Measurements from ENCODE around the gene PHF20.
A peak's percentile ranks its signal among the peaks of the same experiment; 100 is the strongest.
"Not testable (repeated sequence)": the region's sequence is repeated elsewhere in the genome, so short reads cannot be mapped to it uniquely, and the experiment has no call there.

PHF20 gene

DNA sequence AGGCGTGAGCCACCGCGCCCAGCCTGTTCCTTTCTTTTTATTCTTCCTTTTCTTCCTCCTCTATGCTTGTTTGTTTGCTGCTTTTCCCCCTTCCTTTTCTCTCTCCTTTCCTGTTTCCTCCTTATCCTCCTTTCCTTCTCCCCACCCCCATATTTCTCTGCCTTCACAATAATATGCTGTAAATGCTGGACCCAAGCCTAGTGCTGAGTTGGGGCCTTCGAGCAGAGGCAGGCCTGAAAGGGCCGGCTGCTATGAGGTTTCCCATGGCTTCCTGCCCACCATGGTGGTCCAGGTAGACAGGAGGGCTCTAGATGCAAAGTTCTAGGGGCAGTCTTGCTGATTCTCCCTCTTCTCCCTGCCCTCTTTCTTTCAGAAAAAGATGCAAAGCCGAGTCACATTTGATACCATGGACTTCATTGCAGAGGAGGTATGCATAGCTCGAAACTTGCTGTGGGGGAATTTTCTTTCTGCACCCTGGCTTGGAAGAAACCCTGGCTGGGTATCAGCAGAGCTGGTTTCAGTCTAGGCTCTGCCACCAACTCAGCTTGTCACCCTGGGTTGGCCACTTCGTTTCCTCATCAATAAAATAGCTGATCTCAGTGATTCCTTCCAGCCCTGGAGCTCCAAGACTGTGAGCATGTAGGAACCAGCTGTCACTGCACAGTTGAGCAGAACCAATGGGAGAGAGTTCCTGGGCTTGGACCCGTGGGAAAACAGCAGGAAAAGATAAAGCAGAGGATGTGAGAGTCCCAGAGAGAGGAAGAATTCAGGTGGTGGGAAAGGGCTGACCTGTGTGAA lies 204.0 kb downstream of the PHF20 start:
- no peak for DNase-seq (ENCODE audit: low spot score)

DNA sequence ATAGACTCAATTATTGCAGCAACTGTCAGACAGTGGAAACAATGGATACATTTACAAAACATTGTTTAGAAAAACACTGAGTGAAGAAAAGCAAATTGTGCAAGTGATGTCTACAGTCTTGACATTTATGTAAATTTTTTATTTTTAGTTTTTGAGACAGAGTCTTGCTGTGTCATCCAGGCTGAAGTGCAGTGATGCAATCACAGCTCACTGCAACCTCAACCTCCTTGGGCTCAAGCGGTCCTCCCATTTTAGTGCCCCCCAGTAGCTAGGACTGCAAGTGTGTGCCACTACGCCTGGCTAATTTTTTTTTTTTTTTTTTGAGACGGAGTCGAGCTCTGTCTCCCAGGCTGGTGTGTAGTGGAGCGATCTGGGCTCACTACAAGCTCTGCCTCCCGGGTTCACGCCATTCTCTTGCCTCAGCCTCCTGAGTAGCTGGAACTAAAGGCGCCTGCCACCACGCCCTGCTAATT lies 206.3 kb downstream of the PHF20 start:
- no peak for DNase-seq (ENCODE audit: low spot score)

DNA sequence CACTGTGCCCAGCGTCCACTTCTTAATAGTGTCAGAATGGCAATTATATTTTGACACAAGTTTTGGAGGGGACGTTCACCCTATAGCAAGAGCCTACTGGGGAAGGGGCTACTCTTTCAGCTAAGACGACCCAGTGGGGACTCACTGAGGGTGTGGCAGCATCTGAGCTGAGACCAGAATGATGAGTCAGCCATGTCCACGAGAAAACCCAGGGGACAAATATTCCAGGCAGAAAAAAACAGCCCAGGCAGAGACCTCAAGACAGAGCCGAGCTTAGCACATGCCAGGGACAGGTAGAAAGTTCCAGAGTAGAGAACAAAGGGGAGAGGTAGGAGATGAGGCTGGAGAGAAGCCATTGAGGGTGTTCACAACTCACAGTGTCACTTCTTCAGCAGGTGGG lies 207.7 kb downstream of the PHF20 start:
- no peak for DNase-seq (ENCODE audit: low spot score)

DNA sequence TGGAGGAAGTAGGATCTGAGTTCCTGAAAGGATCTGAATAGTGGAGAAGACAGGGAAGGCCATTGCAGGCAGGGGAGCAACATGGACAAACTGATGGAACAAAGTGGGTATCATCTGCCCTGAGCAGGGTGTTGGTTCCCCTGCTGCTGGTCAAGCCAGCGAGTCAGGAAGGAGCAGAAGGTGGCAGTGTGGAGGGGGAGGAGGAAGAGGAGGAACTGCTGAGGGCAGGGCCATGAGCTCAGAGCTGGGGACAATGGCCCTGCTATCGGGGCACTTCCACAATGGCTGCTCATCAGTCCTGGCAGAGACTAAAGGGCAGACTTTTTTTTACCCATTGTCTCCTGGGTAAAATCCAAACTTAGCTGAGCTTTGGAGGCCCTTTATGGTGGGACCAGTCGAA lies 210.2 kb downstream of the PHF20 start:
- no peak for DNase-seq (ENCODE audit: low spot score)

DNA sequence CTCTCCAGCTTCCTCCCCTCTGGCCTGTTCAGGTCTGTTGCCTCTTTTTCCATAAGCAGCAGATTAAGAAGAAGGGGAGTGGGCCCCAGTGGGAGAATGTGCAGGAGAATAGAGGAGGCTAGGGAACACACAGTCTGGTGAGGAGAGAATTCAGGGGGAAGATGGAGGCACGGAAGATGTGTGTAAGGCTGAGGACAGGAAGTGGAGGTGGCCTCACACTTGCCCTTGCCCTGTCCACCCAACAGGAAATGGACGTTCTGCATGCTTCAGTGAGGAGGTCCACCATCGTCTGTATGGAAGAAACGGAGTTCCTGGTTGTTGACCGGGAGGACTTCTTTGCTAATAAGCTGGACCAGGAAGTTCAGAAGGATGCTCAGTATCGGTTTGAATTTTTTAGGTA lies 212.6 kb downstream of the PHF20 start:
- no peak for DNase-seq (ENCODE audit: low spot score)

DNA sequence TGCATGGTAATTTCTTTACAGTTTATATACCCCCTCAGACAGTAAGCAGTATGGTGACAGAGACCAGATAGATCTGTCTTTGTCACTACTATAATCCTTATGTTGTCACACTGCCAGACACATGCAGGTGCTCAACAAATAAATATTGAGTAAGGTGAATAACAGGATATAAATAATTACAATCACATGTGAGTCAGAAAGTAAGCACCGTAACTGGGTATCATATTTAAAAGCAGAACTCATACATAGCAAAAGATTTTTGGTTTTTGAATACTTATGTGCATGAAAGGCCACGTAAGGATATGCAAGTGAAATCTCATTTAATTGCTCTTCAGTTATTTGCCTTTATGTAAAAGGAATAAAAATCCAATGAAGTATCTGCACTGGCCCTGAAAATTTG lies 214.0 kb downstream of the PHF20 start:
- DNase-seq (ENCODE audit: low spot score), result no peak

DNA sequence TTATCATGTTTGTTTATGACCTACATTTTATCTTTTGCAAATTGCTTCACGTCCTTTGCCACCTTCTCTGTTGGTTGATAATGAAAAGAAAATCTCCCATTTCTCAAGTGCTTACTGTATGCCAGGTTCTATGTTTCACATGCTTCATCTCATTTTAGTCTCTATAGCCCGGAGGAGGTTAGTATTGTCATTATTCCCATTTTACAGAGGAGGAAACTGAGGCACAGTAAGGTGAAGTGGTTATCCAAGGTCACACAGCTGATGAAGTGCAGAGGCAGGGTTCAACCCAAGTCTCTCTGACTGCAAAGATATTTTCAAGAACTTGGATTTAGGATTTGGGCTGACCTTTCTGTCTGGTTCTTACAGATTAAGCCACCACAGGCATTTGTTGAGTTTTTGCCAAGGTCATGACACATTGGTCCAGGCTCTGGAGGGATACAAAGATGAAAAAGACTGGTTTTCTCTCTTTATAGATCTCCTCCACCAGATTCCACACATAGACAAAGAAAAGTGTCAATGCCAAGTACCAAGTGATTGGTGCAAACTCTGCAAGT lies 217.2 kb downstream of the PHF20 start:
- no peak for DNase-seq (ENCODE audit: low spot score)

DNA sequence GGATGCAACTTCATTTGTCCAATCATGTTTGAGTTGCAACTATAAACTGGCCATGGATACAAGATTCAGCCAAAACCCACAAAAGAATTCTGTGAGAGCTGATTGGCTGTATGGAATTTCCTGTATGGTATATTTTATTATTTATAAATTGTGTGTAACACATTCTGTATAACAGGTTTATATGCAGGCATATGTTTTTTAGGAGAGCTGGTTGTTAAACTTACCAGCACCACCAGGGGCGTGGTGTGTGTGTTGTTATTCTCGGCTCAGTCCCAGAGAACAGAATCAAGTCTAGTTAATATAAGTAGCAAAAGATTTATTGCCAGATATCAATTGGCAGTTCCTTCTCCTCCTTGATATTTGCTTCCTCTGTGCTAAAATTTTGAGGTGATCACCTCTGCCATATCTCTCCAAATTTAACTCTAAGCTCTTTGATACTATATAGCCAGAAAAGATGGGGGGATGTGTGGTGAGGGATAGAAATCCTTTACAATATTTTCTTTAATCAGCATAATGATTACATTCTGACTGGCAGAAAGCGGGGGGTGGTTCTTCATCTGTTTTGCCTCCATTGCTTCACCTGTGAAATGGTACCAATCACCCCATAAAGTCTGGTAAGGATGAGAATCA lies 219.4 kb downstream of the PHF20 start:
- no peak for DNase-seq (ENCODE audit: low spot score)

DNA sequence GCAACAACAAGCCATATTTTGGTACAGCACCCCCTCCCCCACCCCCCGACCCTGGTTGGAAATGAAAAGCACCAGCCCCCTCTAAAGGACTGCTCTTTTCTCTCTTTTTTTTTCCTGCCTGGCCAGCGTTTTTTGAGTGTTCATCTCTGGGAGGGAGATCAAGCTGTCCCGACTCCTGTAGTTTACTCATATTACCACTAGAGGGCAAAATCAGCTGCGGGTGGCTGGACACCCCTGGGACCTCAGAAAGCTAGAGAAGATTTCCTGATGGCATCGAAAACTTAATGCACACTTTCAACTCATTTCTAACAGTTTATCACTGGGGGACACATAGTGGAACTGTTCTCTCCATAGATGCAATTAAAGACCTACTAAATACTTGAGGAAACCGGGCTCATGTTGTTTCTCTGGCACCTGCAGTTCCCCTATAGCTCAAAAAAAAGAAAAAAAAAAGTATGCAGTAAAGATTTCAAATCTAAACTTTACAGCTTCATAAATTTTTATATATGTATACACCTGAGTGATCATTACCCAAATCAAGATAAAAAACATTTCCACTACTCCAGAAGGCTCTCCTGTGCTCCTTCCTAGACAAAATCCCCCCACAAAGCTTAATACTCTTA lies 221.0 kb downstream of the PHF20 start:
- DNase-seq (ENCODE audit: low spot score), result peak; percentile 70

DNA sequence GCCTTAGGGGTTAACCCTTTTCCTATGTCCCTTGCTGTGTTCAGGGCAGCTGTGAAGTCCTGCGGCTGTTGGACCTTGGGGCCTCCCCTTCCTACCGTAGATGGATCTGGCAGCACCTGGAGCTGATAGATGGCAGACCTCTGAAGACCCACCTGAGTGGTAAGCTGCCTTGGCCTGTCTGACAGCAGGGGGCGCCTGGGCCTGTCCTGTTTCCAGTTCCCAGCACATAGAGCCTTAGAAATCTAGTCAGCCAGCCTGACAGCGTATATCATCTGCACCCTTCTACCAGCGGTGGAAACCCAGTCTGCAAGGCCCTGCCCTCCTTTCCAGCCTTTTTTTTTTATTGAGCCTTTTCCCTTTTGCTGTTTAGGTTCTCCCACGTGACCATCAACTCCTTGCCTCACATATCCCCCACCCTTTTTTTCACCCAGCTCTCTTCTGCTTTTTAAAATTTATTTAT lies 223.2 kb downstream of the PHF20 start:
- peak; percentile 79 for DNase-seq (ENCODE audit: low spot score)

DNA sequence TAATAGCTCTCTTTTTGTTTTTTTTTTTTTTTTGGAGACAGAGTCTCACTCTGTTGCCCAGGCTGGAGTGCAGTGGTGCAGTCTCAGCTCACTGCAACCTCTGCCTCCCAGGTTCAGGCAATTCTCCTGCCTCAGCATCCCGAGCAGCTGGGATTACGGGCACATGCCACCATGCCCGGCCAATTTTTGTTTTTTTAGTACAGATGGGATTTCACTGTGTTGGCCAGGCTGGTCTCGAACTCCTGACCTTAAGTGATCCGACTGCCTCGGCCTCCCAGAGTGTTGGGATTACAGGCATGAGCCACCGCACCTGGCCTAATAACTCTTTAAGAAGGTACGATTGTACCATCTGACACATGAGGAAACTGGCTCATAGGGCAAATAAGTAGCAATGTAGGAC lies 224.7 kb downstream of the PHF20 start:
- DNase-seq (ENCODE audit: low spot score), result not testable (repeated sequence)
